A673 (cell line): ENCODE data around the gene TAF9.

Source experiments
- CTCF ChIP-seq: fragments of 300-800, 200-600 bp; sonication (generic); conservative IDR thresholded peaks from 2 replicates; pipeline ENCODE4 v1.5.1; 2017; ENCODE audit warnings: low read depth, mild to moderate bottlenecking, antibody characterized with exemption, low read length, moderate library complexity, mixed read lengths
- EZH2 ChIP-seq: fragments of 200-600 bp; sonication (generic); IDR thresholded peaks from 2 replicates; pipeline ENCODE4 v1.6.1; 2017; ENCODE audit warnings: borderline replicate concordance, low read depth, mild to moderate bottlenecking, mixed read lengths, antibody characterized with exemption, low read length; ENCODE audit not compliant: poor library complexity, severe bottlenecking

GRCh38 chr5:69416699-69417098, 47.4 kb upstream of the TAF9 start:
- TF ChIP-seq CTCF: no peak
- TF ChIP-seq EZH2: no peak
